H9 (cell line): ENCODE data around the gene ALG2. TPM values are rescaled to one million over a fixed set of nuclear protein-coding genes. Genes with fewer than 3 reads are reported as not detected.

Experiments
- DNase-seq: peaks from one replicate; pipeline ENCODE4 v3.0.0-alpha.2; 2017
- H2AFZ ChIP-seq: one replicate; pipeline ENCODE4 v1.6.1; 2013; ENCODE audit warnings: mild to moderate bottlenecking, low read length, control low read depth, moderate library complexity
- H2AK5ac ChIP-seq: 2 replicates; pipeline ENCODE4 v1.6.1; 2013; ENCODE audit warnings: low read length, control low read depth, mixed read lengths; ENCODE audit not compliant: insufficient read length
- H2BK120ac ChIP-seq: one replicate; pipeline ENCODE4 v1.6.1; 2013; ENCODE audit warnings: low read depth, mild to moderate bottlenecking, low read length, control low read depth, inconsistent platforms; ENCODE audit not compliant: poor library complexity, severe bottlenecking
- H2BK12ac ChIP-seq: 2 replicates; pipeline ENCODE4 v1.6.1; 2013; ENCODE audit warnings: low read length, control low read depth, mixed read lengths, low read depth; ENCODE audit not compliant: insufficient read length
- H2BK15ac ChIP-seq: 2 replicates; pipeline ENCODE4 v1.6.1; 2013; ENCODE audit warnings: low read depth, low read length, control low read depth
- H2BK20ac ChIP-seq: one replicate; pipeline ENCODE4 v1.6.1; 2013; ENCODE audit warnings: low read depth, mild to moderate bottlenecking, low read length, control low read depth, inconsistent platforms; ENCODE audit not compliant: poor library complexity, severe bottlenecking
- H2BK5ac ChIP-seq: 2 replicates; pipeline ENCODE4 v1.6.1; 2013; ENCODE audit warnings: low read length, control low read depth, mixed read lengths; ENCODE audit not compliant: insufficient read length
- H3K14ac ChIP-seq: 2 replicates; pipeline ENCODE4 v1.6.1; 2013; ENCODE audit warnings: low read length, control low read depth; ENCODE audit not compliant: insufficient read depth
- H3K18ac ChIP-seq: 2 replicates; pipeline ENCODE4 v1.6.1; 2013; ENCODE audit warnings: low read depth, mild to moderate bottlenecking, mixed read lengths, low read length, control low read depth; ENCODE audit not compliant: insufficient read length
- H3K23ac ChIP-seq: 2 replicates; pipeline ENCODE4 v1.6.1; 2013; ENCODE audit warnings: low read length, control low read depth, mixed read lengths, low read depth; ENCODE audit not compliant: insufficient read length
- H3K23me2 ChIP-seq: 2 replicates; pipeline ENCODE4 v1.6.1; 2013; ENCODE audit warnings: low read depth, mild to moderate bottlenecking, mixed read lengths, low read length, control low read depth; ENCODE audit not compliant: insufficient read length, poor library complexity, severe bottlenecking
- H3K27ac ChIP-seq: 2 replicates; pipeline ENCODE4 v1.5.1; 2013; ENCODE audit warnings: low read length, control low read depth, mixed read lengths, low read depth; ENCODE audit not compliant: insufficient read length
- H3K27me3 ChIP-seq: 2 replicates; pipeline ENCODE4 v1.6.1; 2013; ENCODE audit warnings: low read length, control low read depth, inconsistent platforms; ENCODE audit not compliant: insufficient read depth
- H3K4ac ChIP-seq: 2 replicates; pipeline ENCODE4 v1.6.1; 2013; ENCODE audit warnings: low read depth, mild to moderate bottlenecking, control low read depth, inconsistent platforms, low read length, moderate library complexity
- H3K4me1 ChIP-seq: 2 replicates; pipeline ENCODE4 v1.6.1; 2013; ENCODE audit warnings: low read length, control low read depth, inconsistent platforms; ENCODE audit not compliant: insufficient read depth
- H3K4me2 ChIP-seq: 2 replicates; pipeline ENCODE4 v1.6.1; 2013; ENCODE audit warnings: low read length, control low read depth, mixed read lengths; ENCODE audit not compliant: insufficient read length, insufficient read depth
- H3K56ac ChIP-seq: 2 replicates; pipeline ENCODE4 v1.6.1; 2013; ENCODE audit warnings: low read depth, mild to moderate bottlenecking, mixed read lengths, low read length, control low read depth; ENCODE audit not compliant: insufficient read length
- H3K79me1 ChIP-seq: 2 replicates; pipeline ENCODE4 v1.6.1; 2013; ENCODE audit warnings: low read depth, mild to moderate bottlenecking, moderate library complexity, low read length, control low read depth, inconsistent platforms; ENCODE audit not compliant: insufficient read depth, poor library complexity, severe bottlenecking
- H3K79me2 ChIP-seq: 2 replicates; pipeline ENCODE4 v1.6.1; 2013; ENCODE audit warnings: low read length, control low read depth, inconsistent platforms; ENCODE audit not compliant: insufficient read depth
- H3K9ac ChIP-seq: 2 replicates; pipeline ENCODE4 v1.6.1; 2013; ENCODE audit warnings: low read length, control low read depth, mixed read lengths; ENCODE audit not compliant: insufficient read length; ENCODE audit errors: extremely low read depth
- H3K9me3 ChIP-seq: one replicate; pipeline ENCODE4 v1.6.1; 2013; ENCODE audit warnings: low read depth, low read length, inconsistent platforms; ENCODE audit not compliant: control insufficient read depth
- H3T11ph ChIP-seq: one replicate; pipeline ENCODE4 v1.6.1; 2013; ENCODE audit warnings: mild to moderate bottlenecking, low read length, control low read depth, inconsistent platforms
- H4K20me1 ChIP-seq: one replicate; pipeline ENCODE4 v1.6.1; 2013; ENCODE audit not compliant: control insufficient read depth, insufficient read length, insufficient read depth
- H4K5ac ChIP-seq: 2 replicates; pipeline ENCODE4 v1.6.1; 2013; ENCODE audit warnings: low read depth, mild to moderate bottlenecking, mixed read lengths, low read length, control low read depth; ENCODE audit not compliant: insufficient read length
- H4K8ac ChIP-seq: replicated peaks from 2 replicates; pipeline ENCODE4 v1.6.1; 2013; ENCODE audit warnings: low read length, control low read depth, mixed read lengths, low read depth; ENCODE audit not compliant: insufficient read length
- H4K91ac ChIP-seq: 2 replicates; pipeline ENCODE4 v1.6.1; 2013; ENCODE audit warnings: low read depth, mild to moderate bottlenecking, moderate library complexity, mixed read lengths, low read length, control low read depth; ENCODE audit not compliant: insufficient read length
- H3K27ac Mint-ChIP-seq, 3 experiments: 2 replicates in 2 of 3; 3 replicates in 1 of 3; pipeline ENCODE4 v1.8.0; 2020 to 2021; ENCODE audit warnings: mixed read lengths in 3 of 3, mild to moderate bottlenecking in 1 of 3, moderate library complexity in 1 of 3
- H3K27me3 Mint-ChIP-seq: 2 replicates; pipeline ENCODE4 v1.8.0; 2021; ENCODE audit warnings: low read depth, mild to moderate bottlenecking, moderate library complexity, mixed read lengths
- H3K36me3 Mint-ChIP-seq, 3 experiments: 2 replicates in 2 of 3; 3 replicates in 1 of 3; pipeline ENCODE4 v1.8.0; 2020 to 2021; ENCODE audit warnings: low read depth in 3 of 3, mixed read lengths in 3 of 3; ENCODE audit not compliant: insufficient read depth in 1 of 3
- H3K4me1 Mint-ChIP-seq, 2 experiments: 2 replicates each; pipeline ENCODE4 v1.8.0; 2020; ENCODE audit warnings: mixed read lengths in 2 of 2
- H3K4me3 Mint-ChIP-seq, 2 experiments: 2 replicates in 1 of 2; 3 replicates in 1 of 2; pipeline ENCODE4 v1.8.0; 2020 to 2021; ENCODE audit warnings: mild to moderate bottlenecking in 2 of 2, mixed read lengths in 2 of 2, moderate library complexity in 1 of 2
- H3K9me3 Mint-ChIP-seq, 2 experiments: 2 replicates in 1 of 2; 3 replicates in 1 of 2; pipeline ENCODE4 v1.8.0; 2020; ENCODE audit warnings: mild to moderate bottlenecking in 2 of 2, mixed read lengths in 2 of 2, moderate library complexity in 1 of 2
- total RNA-seq: library from RNA; stranded (reverse); gene quantifications from 2 replicates; pipeline ENCODE4 v1.2.1, GENCODE V29; 2021
- TF ChIP-seq, protein P1 (sequence below): fragments of 200-600 bp; sonication (generic); conservative IDR thresholded peaks from 3 replicates; pipeline ENCODE4 v1.8.0; 2021; ENCODE audit warnings: antibody characterized with exemption, mild to moderate bottlenecking

The ALG2 gene
- total RNA-seq, 1 experiment from 2014 or later, result 30.1 TPM

GRCh38 chr9:99237356-99237755, 15.6 kb upstream of the ALG2 start:
- Histone ChIP-seq H2BK12ac (no peak overlapping the region), H2BK120ac (no peak overlapping the region), H3K14ac (no peak overlapping the region), H4K20me1 (no peaks in the 10 kb centered on the region), H4K8ac (no peak overlapping the region), H3K56ac (no peak overlapping the region), H3K23ac (no peak overlapping the region), H2AFZ (no peak overlapping the region), H3K4me1 (no peaks in the 10 kb centered on the region), H3T11ph (no peak overlapping the region), H4K91ac (no peak overlapping the region), H3K4me2 (no peak overlapping the region), H2BK15ac (no peak overlapping the region), H3K9ac (no peak overlapping the region), H3K79me2 (no peaks in the 10 kb centered on the region), H2BK20ac (no peak overlapping the region), H3K27ac (no peak overlapping the region), H2AK5ac (no peak overlapping the region), H3K4ac (no peak overlapping the region), H3K23me2 (no peaks in the 10 kb centered on the region), H3K79me1 (no peaks in the 10 kb centered on the region), H2BK5ac (no peak overlapping the region), H4K5ac (no peak overlapping the region), H3K9me3 (no peaks in the 10 kb centered on the region), H3K18ac (no peak overlapping the region), H3K27me3 (no peaks in the 10 kb centered on the region)
- Mint-ChIP-seq H3K27me3 (no peaks in the 10 kb centered on the region), H3K4me3 (no peak overlapping the region), H3K36me3 (peaks cover 0 to 4% (median 2%) of the 10 kb centered on the region in 3 experiments; a peak in 4 of 7 replicates), H3K9me3 (no peaks in the 10 kb centered on the region), H3K27ac (no peak overlapping the region), H3K4me1 (no peaks in the 10 kb centered on the region)
- TF ChIP-seq, protein P1, sequence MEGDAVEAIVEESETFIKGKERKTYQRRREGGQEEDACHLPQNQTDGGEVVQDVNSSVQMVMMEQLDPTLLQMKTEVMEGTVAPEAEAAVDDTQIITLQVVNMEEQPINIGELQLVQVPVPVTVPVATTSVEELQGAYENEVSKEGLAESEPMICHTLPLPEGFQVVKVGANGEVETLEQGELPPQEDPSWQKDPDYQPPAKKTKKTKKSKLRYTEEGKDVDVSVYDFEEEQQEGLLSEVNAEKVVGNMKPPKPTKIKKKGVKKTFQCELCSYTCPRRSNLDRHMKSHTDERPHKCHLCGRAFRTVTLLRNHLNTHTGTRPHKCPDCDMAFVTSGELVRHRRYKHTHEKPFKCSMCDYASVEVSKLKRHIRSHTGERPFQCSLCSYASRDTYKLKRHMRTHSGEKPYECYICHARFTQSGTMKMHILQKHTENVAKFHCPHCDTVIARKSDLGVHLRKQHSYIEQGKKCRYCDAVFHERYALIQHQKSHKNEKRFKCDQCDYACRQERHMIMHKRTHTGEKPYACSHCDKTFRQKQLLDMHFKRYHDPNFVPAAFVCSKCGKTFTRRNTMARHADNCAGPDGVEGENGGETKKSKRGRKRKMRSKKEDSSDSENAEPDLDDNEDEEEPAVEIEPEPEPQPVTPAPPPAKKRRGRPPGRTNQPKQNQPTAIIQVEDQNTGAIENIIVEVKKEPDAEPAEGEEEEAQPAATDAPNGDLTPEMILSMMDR, result no peak
- DNase-seq, result no peak
